ENCODE measurements around the gene MBD4. TPM values are rescaled to one million over a fixed set of nuclear protein-coding genes. Genes with fewer than 3 reads are reported as not detected.

Gene MBD4
- total and polyA plus RNA-seq, 2 donors (not counting 1 experiment from before 2014, with no cell fraction given) = 95.7 to 140 TPM

- Histone ChIP-seq H3K9ac (ENCODE audit: low read length) (peak overlapping the region; percentile 67), H3K36me3 (replicated peaks in 1 of 2; ENCODE audit: control extremely low read depth in 1 of 2, control insufficient read depth in 1 of 2, extremely low read depth in 1 of 2, insufficient read depth in 2 of 2, low read length in 1 of 2) (peaks cover 20 to 31% of the 10 kb centered on the region in 2 experiments)
Observed at GRCh38 chr3:129428007-129428375, 11.8 kb downstream of the MBD4 start.

More at GRCh38 chr3:129428007-129428375, 11.8 kb downstream of the MBD4 start:
- Histone ChIP-seq H3K4me3 (ENCODE audit: control extremely low read depth in 1 of 5, extremely low read depth in 1 of 5, insufficient read depth in 1 of 5, low read depth in 2 of 5, low read length in 4 of 5) (peak overlapping the region; percentile 22 to 68 (median 53)), H3K9me3 (ENCODE audit: control extremely low read depth in 1 of 3, control insufficient read depth in 2 of 3, insufficient read depth in 1 of 3, low read length in 2 of 3) (peaks cover 0 to 21% (median 14%) of the 10 kb centered on the region in 3 donors), H3K4me1 (ENCODE audit: control insufficient read depth in 2 of 2, insufficient read depth in 2 of 2, low read length in 2 of 2) (peaks cover 39 to 57% of the 10 kb centered on the region in 2 donors), H2AFZ (ENCODE audit: insufficient read depth, low read depth, low read length, poor library complexity, severe bottlenecking) (peak overlapping the region; percentile 65), H3K79me2 (ENCODE audit: control insufficient read depth, insufficient read depth, low read length) (peaks cover 37% of the 10 kb centered on the region), H3K27me3 (replicated peaks in 1 of 4; ENCODE audit: control extremely low read depth in 1 of 4, control insufficient read depth in 3 of 4, insufficient read depth in 4 of 4, low read length in 3 of 4) (no peaks in the 10 kb centered on the region), H3K4me2 (replicated peaks; ENCODE audit: low read depth, low read length, poor library complexity, severe bottlenecking) (peak overlapping the region; percentile 99), H3K27ac (ENCODE audit: low read length in 2 of 2) (peak overlapping the region in 1 of 2 donors; percentile 63), H4K20me1 (ENCODE audit: control insufficient read depth, insufficient read depth, low read length, poor library complexity, severe bottlenecking) (no peaks in the 10 kb centered on the region)
- Mint-ChIP-seq H3K9me3 (ENCODE audit: insufficient read depth) (peaks cover 7% of the 10 kb centered on the region), H3K27me3 (no peaks in the 10 kb centered on the region), H3K4me1 (peaks cover 67% of the 10 kb centered on the region), H3K27ac (peak overlapping the region; percentile 88), H3K4me3 (peak overlapping the region; percentile 90)
- 21% methylated on average over 8 of the region's 8 CpGs for WGBS (ENCODE audit: insufficient coverage)
- DNase-seq (no peak), ATAC-seq (ENCODE audit: low read depth) (no peak)
- intact Hi-C loops (cut with micrococcal nuclease) = loop anchor here (1.0 kb wide), 2 partner anchors 11 to 29 kb away; partner anchors contain the start of gene MBD4
- CTCF ChIA-PET = interaction anchor here (1.2 to 3.2 kb wide), 4 partner anchors 12 to 45 kb away, joined by 3 to 9 read pairs (median 4); partner anchors contain the start of genes IFT122 and MBD4
- TF ChIP-seq CTCF (IDR thresholded peaks at IDR 0.05) = no peak
- TF ChIP-seq EZH2 (IDR thresholded peaks at IDR 0.05; ENCODE audit: borderline replicate concordance, insufficient read depth, low read depth, low read length, poor library complexity, severe bottlenecking) = no peak
- POLR2A ChIA-PET = interaction anchor here (1.0 to 2.4 kb wide), 2 partner anchors 12 to 15 kb away, joined by 3 to 17 read pairs; partner anchors contain the start of genes IFT122 and MBD4
